NCI-H226 (cell line): ENCODE results near the gene SMAD5.

Experiments
- DNase-seq: peaks from one replicate; pipeline ENCODE4 v3.0.0-alpha.2; 2015

The SMAD5 gene

DNA sequence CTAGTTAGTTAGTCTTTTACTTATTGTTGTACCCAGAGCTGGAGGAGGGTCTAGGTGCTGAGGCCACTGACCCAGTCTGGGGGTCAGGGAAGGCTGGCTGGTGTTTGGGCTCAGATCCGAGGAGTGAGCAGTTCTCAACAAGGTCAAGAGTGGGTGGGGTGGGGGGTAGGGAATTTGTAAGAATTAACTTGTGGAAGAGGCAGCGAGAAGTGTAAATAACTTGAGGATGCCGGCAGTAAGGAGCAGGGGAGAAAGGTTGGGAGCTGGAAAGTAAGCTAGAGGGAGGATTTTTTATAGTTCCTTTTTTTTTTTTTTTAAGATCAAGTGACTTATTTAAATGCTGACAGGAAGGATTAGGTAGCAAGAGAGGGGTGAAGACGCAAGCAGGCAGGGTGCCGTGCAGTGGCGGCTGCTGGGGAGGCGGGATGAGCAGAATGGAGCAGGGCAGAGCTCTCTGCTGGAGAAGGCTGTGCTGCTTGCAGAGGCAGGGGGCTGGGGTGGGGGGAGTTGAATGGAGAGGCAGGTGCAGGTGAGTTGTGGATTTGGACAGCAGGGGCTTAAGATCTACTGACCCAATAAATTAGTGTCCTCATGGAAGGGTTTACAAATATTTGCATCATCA lies 95.6 kb downstream of the SMAD5 start:
- no peak for DNase-seq

DNA sequence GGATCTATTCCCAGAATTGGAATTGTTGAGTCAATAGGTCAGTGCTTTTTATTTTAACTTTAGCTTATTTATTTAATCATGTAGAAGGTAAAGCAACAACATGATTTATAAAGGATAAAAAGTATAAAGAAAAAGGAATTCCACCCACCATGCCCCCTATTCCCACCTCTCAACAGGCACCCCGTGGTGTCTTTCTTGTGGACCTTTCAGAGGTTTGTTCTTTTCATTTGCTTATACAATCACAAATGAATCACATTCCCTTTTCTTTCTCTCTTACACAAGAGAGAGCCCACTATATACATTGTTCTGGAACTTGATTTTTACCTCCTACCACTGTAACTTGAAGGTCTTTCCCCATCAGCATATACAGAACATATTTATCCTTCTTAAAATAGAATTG lies 97.5 kb downstream of the SMAD5 start:
- DNase-seq: no peak

DNA sequence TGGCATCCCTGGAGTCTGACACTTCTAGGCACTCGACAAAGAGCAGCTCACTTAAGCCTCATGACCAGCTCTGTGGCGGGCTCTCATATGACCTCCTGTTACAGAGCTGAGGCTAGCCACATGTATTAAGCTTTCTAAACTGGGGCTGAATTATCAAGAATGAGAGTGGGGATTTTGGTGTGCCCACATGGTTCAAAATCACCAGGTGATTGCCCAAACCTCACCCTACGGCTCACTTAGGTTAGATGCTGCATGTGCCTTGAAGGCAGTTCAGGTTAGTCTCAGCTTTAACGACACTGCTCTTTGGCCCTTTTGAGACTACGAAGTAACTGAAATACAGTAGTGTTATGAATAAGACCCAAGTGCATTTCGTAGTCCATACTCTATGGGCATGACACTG lies 99.7 kb downstream of the SMAD5 start:
- DNase-seq: no peak
